NCI-H526 treated with DMSO at 0.1 percent for 48 hours (cell line): Measurements from ENCODE around the gene PLD1.
A peak's percentile ranks its signal among the peaks of the same experiment; 100 is the strongest.
"Not testable (repeated sequence)": the region's sequence is repeated elsewhere in the genome, so short reads cannot be mapped to it uniquely, and the experiment has no call there.

Experiments
- DNase-seq: peaks from one replicate; lab custom pipeline; 2025; lab: John Stamatoyannopoulos, UW

Gene PLD1

DNA sequence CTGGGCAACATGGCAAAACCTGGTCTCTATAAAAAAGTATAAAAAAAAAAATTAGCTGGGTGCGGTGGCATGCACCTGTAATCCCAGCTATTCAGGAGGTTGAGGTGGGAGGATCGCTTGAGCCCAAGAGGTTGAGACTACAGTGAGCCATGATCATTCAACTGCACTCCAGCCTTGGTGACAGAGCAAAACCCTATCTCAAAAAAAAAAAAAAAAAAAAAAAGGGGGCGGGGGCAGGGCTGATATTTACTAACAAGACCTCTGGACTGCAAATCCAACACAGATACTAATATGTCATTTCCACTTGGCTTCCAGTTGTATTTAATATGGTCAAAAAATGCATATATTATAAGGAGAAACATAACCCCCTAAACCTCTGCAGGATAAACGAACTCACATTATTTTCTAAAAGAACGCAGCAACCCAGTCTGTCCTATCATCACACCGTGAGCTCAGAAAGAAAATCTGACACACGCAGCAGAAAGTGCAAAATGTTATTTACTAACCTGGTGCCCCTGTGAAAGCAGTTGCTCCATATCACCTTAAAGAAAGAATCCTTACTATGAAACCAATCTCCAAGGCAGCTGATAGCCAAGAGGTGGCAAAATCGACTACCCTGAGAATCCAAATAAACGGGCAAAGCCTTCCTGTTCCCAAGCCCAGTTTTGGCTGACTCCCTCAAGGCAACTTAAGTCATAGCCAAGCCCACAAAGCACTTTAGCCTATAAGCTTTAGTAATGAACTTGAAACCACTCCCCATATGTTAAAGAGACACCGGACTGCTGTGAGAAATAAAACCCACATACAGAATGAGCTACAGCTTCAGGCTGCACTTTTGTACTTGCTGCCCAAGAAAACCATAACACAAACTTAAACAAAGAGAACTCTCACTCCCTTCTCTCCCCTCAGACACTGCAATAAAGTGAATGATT lies 39.3 kb downstream of the PLD1 start:
- peak; percentile 66 for DNase-seq

- no peak for DNase-seq
These were observed 40.8 kb downstream of the PLD1 start for GRCh38 chr3:171769461-171769860.

GRCh38 chr3:171768986-171769385 lies 41.3 kb downstream of the PLD1 start:
- DNase-seq, result no peak

- no peak for DNase-seq
These were observed 41.9 kb downstream of the PLD1 start for GRCh38 chr3:171768281-171768900.

- DNase-seq, result no peak
These were observed 44.8 kb downstream of the PLD1 start for GRCh38 chr3:171765511-171765887.

DNA sequence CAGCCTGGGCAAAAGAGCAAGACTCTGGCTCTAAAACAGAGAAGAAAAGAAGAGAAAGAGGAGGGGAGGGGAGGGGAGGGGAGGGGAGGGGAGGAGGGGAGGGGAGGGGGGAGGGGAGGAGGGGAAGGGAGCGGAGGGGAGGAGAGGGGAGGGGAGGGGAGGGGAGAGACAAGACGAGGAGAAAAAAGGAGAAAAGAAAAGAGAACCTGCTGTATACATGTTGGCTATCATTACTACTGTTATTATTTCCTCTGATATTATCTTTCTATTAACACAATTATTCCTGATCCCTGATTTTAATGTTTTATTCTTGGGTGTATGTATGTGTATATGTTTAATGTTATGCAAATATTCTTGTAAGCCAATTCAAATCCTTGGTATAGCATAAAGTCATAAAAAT lies 46.9 kb downstream of the PLD1 start:
- no peak for DNase-seq

- DNase-seq, result no peak
These were observed 49.8 kb downstream of the PLD1 start for GRCh38 chr3:171760477-171760876.

- no peak for DNase-seq
These were observed 52.2 kb downstream of the PLD1 start for GRCh38 chr3:171758109-171758508.

GRCh38 chr3:171757361-171758034 lies 52.8 kb downstream of the PLD1 start:
- DNase-seq, result no peak

GRCh38 chr3:171755656-171756055 lies 54.6 kb downstream of the PLD1 start:
- no peak for DNase-seq

- DNase-seq, result no peak
These were observed 55.2 kb downstream of the PLD1 start for GRCh38 chr3:171755015-171755589.

- no peak for DNase-seq
These were observed 56.4 kb downstream of the PLD1 start for GRCh38 chr3:171753665-171754408.

- no peak for DNase-seq
These were observed 57.2 kb downstream of the PLD1 start for GRCh38 chr3:171753025-171753472.

DNA sequence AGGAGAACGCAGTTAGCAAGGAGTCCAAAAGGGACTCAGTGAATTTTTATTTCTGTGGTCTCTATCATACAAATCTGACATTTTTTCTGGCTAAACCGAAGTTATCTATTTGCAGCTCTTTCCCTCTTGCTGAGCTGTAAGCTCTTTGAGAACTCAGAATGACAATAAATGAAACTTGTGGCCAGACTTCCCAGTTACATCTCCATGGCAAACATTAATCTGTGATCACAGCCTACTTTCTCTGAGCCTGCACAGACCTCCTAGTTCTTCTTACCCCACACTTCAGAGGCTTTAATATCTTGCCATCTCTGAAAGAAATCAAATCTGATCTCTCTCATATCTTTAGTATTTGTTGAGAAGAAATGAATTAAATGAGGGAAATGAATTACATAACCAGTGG lies 58.0 kb downstream of the PLD1 start:
- no peak for DNase-seq

GRCh38 chr3:171749124-171749523 lies 61.2 kb downstream of the PLD1 start:
- no peak for DNase-seq

DNA sequence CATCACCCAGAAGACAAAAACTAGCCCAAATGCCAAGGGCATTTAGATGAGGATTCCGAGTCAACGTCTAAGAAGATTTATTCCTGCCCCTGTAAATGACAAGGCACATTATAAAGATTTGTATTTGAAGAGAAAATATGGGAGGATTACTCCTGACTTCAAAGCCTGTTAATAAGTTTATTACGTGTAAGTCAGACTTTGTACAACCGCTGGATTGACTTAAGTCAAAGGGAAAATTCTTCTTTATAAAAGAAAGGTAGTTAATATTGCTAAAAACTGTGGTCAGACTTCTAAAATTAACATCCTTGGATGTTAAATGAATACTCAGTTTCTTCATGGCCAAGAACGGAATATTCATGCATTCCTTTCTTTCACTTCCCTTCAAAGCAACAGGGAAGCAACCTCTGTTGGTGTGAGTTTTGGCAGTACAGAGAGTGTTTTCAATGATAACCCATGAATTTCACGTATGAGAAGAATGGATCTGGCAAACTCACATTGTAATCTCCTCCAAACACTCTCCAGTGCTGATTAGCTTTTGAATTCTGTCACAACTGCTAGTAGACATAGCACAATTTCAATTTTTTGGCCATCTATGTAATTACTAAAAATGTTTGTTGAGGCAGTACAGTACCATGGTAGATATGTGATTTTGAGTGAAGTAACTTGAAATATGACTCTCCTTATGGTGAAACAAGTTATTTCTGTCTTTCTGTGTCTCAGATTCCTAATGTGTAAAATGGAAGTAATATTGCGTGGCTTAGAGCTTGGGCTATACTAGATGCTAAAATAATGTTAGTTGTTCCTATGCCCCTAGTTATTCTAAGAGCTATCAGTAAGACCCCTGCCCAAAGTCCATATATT lies 62.0 kb downstream of the PLD1 start:
- DNase-seq, result no peak

GRCh38 chr3:171747223-171747920 lies 62.9 kb downstream of the PLD1 start:
- DNase-seq, result no peak

GRCh38 chr3:171746320-171747222 lies 63.7 kb downstream of the PLD1 start:
- DNase-seq, result not testable (repeated sequence)
